Stimulated activated CD4-positive, alpha-beta T cell treated with anti-CD3 and anti-CD28 coated beads, Interleukin-15, amount 100 ng/mL, for 48 hours (primary cell): Measurements from ENCODE around the gene RAB7B.
"Not testable (repeated sequence)": the region's sequence is repeated elsewhere in the genome, so short reads cannot be mapped to it uniquely, and the experiment has no call there.

Experiments used
- DNase-seq, 2 donors: peaks; one replicate each; pipeline ENCODE4 v3.0.0-alpha.2; 2020; ENCODE audit warnings: low read depth in 2 of 2

RAB7B gene

DNA sequence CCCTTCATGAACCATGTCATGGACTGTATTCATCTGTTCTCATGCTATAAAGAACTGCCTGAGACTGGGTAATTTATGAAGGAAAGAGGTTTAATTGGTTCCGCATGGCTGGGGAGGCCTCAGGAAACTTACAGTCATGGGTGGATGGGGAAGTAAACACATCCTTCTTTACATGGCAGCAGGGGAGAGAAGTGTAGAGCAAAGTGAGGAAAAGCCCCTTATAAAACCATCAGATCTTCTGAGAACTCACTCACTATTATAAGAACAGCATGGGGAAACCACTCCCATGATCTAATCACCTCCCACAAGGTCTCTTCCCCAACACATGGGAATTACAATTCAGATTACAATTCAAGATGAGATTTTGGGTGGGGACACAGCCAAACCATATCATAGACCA, 6.6 kb downstream of the RAB7B start:
- not testable (repeated sequence) for DNase-seq

DNA sequence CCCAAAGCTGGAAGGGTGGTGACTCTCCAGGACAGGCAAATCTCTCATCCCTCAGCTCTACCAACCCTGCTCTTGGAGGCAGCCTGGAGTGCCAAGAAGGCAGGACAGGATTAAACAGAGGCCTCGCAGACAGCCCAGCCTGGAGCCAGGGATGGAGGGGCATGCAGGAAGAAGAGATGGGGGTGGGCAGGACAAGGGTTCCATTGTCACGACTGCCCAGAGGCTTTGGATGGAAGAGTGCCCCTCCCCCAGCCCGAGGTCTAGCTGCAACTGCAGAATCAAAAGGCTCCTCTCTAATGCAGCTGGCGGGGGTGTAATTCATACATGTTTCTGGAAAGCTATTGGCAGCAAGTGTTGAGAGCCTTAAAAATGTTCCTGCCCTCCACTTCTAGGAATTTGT, 8.8 kb downstream of the RAB7B start:
- no peak for DNase-seq

DNA sequence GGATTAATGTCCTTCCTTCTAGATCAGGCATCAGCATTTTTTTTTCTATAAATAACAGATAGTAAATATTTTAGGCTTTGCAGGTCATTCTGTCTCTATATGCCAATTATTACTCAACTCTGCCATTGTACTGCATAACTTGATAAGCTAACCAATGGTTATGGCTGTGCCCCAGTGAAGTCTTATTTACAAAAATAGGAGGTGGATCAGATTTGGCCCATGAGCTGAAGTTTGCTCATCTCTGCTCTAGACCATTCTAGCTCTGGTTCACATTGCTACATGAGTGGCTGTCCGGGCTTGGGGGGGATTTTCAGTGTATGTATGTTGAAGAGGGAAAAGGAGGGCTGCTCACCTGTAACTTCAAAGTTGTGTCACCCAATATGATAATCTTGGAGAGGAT, 10.1 kb downstream of the RAB7B start:
- no peak for DNase-seq

DNA sequence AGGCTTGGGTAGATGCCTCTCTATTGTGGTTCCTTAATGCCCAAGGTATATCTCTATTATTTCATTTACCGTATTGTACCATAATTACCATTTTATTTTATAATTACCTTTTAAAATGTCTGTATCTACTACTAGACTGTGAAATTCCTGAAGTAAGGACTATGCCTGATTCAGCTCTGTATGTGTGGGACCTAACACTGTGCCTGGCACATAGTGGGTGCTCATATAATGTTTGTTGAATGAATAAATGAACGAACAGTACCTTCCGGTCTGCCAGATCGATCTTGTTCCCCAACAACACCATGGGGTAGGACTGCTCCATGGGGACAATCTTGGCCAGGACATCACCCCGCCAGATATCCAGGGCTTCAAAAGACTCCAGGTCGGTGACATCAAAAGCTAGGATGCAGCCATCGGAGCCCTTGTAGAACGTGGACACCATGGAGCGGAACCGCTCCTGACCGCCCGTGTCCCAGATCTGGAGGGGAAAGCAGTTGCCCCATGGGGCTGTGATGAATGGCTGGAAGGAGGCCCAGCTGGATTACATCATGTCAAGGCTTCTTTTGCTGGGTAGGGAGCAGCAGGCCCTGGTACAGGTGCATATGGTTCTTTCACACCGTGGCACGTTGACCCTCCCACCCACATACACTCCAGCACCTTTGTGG, 10.8 kb downstream of the RAB7B start:
- no peak for DNase-seq

DNA sequence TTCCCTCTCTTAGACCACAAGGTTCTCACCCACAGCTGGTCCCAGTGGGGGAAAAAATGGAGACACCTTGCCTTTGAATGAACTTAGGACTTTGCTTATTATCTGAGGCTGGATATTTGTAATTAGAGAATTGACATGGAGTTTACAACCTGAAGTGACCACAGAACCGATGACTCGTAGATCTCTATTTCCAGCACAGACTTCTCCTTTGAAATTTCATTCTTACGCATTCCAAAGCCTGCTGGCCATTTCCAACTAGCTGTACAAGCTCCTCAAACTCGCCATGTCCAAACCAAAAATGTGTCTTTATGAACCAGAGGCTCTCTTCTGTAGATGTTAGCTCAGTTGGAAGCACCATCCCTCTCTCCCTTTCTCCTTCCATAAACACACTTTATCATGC, 12.0 kb downstream of the RAB7B start:
- no peak for DNase-seq

DNA sequence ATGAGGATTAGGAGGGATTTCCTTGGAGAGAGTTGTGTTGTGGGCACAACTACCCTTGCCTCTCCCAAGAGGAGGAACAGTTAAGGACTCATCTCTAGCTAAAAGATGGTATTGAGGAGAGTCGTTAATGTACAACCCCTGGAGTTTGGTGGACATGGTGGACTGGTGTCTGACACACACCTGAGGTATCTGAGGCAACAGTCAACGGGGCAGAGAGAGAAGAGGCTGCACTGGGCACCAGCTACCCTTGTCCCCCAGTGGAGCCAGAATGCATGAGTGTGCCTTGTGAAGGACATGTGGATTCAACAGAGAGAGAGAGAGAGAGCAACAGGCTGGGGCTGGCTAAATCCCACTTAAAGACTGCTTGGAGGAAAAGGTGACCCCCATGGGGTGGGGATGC, 13.0 kb downstream of the RAB7B start:
- no peak for DNase-seq

DNA sequence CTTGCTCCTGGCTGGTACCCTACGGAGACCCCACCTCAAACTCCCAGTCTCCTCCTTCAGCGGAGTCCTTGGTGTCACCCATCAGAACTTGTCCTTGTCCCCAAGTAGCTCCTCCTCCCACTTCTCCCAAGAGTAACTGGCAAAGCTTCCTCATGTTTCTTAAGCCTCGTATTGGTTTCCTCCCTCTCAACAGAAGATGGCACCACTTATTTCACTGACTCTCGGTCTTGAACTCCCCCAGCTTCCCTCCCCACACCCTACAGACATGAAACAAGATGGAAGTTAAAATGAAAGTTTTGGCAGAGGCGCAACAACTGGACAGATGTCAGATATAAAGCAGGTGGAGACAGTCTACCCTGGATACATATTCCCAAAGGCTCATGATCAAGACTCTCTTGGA, 13.4 kb downstream of the RAB7B start:
- DNase-seq, result no peak

DNA sequence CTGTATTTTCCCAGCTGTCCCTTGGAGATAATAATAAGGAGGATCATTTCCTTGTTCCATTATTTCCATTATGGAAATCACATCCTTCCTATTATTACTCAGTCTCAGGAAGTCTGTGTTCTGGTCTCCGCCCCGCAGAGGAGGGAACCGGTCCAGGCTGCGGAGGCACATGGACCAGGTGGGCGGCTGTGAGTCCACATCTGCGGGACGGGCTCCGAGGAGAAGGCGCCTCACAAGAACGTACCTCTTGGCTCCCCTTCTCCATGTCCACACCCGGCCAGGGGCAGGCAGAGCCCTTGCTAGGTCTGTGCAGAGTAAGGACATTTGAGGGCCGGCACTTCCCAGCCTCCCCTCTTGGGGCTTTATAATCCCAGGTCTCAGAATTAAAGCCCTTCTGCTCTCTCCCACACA, 14.6 kb downstream of the RAB7B start:
- DNase-seq, result no peak

DNA sequence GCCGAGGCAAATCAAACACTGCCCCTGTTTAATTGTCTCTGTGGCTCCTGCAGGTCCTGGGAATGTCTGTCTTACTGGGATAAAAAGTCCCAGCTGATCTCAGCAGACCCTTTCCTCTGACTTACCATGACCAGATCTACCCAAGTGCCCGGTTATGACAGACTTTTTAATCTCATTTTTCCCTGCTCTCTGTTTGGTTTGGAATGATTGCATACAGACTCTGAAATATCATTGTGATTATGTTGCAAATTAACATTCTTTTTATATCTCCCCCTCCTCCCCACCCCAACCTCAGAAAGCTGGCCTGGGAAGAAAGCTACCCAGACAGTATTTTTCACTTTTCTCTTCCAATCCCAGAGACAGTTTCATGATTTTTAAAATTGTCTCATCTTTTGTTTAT, 16.3 kb downstream of the RAB7B start:
- DNase-seq, result no peak

DNA sequence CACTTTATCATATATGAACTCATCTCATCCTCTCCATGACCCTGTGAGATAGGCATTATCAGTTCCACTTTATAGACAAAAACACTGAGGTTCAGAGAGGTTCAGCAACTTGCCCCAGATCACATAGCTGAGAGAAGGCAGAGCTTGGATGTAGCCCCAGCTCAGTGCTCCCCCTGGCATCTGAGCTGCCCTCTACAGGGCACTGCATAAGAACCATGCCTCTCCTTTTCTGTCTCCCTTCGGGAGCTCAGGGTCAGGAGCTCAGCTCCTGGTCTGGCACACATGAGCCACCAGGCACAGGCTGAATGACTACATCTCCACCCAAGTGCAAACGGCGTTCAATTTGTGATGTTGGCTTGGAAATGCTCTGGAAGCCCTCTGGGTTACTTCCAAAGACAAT, 16.9 kb downstream of the RAB7B start:
- no peak for DNase-seq

DNA sequence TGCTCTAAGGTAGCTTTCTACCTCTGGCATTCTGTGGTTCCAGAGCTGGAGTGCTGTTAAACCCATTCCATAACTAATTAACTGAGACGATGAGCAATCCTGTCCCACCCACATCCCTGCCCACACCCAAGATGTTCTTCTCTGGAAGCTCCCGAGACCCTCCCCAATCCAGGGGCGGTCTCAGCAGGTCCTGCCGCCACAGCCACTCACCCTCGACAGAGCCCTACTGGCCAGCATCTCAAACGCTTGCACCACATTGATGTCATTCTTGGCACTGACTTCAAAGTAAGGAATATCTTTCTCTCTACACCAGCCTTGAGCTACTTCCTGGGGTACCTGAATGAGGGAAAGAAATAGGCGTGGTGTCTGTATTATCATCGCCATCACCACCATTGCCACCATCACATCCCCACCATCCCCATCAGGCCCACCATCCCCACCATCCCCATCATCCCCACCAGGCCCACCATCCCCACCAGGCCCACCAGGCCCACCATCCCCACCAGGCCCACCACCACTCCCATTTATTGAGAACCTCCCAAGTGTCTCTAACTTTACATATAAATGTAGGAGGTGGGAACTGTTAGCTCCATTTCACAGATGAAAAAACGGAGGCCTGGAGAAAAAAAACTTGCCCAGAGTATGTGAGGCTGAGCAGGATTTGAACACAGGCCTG, 17.7 kb downstream of the RAB7B start:
- no peak for DNase-seq

DNA sequence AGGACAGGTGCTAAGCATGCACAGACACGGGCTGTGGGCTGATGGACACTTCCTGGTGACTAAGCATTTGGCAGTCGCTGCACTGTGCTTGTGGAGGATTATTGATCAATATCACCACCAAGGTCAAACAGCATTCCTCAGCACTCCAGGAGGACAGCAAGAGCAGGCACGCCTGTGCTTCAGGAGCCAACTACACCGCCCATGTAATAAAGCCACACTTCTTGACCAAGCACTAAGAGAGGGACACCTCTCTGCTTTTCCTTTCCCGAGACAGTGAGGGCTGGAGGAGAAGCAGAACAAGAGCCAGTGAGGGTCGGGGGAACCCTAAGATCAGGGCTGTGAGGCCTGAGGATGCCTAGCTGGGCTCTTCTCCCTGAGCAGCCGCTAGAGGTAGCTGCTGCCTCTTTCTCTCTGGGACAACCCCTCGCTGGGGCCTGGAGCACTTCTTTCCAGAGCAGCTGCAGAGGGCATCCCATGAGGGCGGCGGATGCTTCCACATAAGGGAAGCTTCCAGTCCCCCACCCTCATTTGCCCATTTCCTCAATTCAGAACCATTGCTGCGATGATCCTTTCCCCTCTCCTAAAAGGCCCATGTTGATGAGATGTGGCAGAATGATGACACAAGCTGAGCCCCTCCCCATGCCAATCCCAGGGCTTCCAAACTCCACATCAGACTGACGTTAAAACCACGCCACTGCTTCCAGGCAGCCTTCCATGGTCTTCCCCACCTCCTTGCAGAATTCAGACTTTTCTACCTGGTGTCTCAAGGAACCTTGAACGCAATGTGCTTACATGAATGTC, 19.1 kb downstream of the RAB7B start:
- no peak for DNase-seq

DNA sequence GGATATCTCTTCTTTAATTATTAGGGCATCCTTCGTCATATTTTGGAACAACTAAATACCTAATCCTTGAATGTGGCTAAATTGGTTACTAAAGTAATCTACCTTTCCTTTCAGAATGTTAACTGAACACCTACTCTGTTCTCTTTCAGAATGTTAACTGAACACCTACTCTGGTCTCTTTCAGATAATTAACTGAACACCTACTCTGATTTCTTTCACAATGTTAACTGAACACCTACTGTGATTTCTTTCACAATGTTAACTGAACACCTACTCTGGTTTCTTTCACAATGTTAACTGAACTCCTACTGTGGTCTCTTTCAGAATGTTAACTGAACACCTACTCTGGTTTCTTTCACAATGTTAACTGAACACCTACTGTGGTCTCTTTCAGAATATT, 21.9 kb downstream of the RAB7B start:
- DNase-seq, result no peak

DNA sequence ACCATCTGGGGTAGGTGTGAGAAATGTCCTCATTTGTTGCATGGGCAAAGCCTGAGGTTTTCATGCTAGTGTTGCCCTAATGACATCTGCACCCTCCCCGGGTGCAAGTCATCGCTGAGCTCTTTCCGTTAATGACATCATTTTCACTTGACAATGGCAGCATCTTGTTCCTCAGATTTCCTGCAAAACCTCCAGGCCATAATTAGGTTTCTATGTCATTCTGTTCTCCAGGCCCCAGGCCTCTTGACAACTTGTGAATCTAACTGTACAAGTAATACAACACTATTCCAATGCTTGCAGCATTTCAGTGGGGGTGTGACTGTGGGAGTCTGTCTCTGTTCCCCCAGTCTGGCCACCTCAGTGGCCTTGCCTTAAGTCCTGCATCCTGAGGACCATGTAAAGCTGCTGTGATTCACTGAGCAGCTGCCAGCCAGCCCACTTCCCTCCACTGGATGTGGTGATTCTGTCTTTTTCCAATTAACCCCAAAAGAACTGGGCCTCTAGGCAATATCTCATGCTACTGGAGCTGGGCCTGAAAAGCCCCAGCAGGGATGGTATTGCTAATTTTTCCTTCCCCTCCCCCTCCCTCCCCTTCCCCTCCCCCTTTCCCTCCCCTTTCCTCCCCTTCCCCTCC, 22.8 kb downstream of the RAB7B start:
- DNase-seq, result no peak

DNA sequence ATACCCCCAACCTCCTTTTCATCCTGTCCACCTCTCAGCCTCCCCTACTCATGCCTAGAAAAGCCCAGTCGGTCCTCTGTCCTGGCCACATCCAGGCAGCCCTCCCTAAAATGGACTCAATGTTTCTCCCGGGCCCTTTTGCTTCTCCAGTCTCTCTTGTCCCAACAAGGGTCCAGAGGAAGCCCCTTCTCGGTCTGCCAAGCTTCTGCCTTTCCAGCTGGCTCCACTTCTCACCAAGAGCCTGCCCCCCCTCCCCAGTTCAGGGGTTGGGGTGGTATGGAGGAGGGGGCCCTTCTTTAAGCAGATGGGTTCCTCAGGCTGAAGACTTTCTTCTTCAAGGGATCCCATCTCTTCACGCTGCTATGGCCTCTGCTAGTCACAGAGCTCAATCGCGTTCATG, 23.9 kb downstream of the RAB7B start:
- no peak for DNase-seq

DNA sequence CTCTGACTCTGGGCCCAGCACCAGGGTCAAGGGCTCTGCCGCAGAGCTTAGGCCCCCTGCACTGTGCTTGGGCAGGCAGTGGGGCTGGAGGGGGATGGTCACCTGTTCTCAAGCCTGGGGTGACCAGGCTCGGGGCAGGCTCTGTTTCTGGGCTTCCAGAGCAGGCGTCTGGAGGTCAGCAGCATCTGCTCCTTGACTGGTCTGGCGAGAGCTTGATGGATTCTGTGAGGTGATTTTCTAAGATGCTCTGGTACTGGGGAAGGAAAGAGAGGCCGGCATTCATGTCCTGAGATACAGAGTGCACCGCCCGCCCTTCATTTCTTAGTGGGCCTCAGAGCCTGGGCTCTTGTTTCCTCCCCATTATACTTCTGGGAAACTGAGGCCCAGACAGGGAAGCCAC, 24.5 kb downstream of the RAB7B start:
- no peak for DNase-seq

DNA sequence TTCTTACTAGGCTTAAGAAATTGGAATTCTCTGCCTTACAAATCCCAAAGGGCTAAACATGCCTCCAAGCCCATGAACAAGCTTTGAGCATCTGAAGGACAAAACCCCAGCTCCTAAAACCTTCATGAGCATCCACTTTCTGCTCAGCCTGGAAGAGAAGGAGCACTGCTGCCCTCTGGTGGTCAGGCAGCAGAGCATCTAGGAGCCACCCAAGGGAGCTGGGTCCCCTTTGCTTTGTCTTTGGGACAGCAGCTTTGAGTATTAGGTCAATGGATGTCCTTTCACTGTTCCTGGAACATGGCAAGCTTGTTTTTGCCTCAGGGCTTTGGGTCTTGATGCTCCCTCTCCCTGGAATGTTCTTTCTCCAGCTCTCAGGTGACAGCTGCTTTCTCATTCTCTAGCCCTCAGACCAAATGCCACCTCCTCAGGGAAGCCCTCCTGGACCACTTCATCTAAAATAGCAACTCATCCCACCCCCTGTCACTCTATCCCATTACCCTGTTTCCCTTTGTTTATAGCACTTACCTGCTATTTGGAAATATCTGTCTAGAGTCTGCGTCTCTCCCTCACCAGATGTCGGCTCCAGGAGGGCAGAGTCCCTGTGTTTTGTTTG, 25.7 kb downstream of the RAB7B start:
- DNase-seq, result peak; percentile 48 to 72

DNA sequence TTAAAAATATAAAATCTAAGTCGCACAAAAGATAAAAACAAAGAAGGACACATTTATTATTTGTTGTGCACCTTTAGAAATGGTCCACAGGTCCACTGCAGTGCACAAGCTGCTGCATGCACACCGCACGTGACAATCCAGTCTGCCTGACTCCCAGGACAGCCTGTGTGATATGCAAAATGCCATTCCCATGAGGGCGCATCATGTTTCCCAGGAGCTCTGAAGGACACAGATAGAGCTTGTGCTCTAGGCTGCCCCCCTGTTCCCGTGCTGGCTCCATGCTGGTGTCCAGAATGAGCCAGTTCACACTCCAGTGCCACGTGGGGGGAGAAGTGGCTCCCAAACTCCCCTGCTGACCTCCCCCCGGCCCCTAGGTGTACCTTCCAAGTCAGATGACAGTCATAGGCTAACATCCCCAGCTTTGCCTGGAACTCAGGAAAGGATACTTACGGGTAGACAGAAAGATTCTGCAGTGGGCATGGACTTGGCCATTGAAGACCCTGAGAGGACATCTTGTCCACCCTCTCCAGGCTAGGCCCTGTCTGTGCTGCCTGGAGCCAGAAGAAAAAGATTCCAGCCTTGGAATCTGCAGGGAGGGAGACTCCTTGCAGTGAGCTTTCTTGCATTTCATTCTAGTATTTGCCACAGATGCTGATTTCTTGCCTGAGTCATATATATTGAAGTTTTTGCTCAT, 26.3 kb downstream of the RAB7B start:
- no peak for DNase-seq

DNA sequence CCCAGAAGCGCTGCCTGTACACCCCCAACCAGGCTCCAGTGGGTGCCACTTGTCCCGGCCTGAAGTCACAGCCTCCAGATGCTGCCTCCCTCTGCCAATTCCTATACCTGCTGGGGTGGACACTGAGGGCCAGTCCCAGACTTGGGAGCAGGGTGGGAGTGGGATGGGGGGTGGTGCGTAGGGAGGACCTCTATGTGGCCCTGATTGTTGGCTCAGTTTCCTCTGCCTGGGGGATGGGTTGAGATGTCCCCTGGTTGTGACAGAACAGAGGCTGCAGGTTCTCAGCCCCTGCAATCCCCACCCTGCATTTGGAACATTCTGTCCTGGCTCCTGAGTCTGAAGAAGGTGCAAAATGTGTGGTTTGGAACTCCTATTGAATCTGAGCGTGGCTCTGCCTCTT, 27.2 kb downstream of the RAB7B start:
- no peak for DNase-seq

DNA sequence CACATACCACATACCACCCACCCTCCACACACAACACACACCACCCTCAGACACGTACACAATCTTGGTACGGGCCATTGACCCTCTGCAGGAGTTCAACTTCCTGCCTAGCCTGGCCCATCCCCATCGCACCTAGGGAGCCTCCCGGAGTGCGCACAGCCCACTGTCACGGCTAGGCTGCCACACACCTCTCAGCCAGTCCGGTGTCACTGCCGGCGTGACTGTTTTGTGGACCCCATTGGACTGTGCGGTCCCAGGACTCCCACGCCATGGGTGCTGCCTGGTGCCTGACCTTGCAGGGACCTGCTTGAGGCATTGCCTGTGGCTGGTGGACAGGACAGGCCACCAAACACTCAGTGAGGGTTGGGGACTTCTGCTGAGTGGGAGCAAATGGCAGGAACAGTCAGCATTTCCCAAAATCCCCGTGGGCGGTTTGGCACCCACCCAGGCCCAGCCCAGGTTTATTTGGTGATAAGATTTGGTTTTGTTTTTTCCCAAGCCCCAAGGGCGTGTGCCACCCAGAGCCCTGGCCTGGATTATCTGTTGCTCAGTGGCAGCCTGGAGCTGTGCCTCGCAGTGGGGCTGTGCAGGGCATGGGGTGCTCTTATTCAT, 27.7 kb downstream of the RAB7B start:
- no peak for DNase-seq

DNA sequence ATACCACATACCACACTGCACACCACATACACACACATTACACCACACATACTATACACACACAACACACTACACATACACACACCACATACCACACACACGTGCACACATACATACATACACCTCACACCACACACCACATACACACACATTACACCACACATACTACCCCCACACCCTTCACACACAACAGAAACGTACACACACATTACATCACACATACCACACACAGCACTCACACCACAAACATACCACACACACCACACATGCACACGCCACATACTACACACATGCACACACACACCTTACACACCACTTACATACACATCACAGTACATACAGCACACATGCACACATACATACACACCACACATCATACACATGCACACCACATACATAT, 28.5 kb downstream of the RAB7B start:
- no peak for DNase-seq
